Upper lobe of right lung (tissue), 1 donor: ENCODE data around the gene PHLDB3. TPM values are rescaled to one million over a fixed set of nuclear protein-coding genes. Genes with fewer than 3 reads are reported as not detected.
"Not testable (repeated sequence)": the region's sequence is repeated elsewhere in the genome, so short reads cannot be mapped to it uniquely, and the experiment has no call there.

ENCODE experiments used
- ATAC-seq: fragments of 200-7000 bp; cut with Tn5 transposase; one replicate; pipeline ENCODE4 v1.9.1; 2020; ENCODE audit warnings: mild to moderate bottlenecking, moderate library complexity
- DNase-seq: peaks from one replicate; pipeline ENCODE4 v3.0.0-alpha.2; 2020
- H3K27ac ChIP-seq: fragments of 200-600 bp; one replicate; pipeline ENCODE4 v1.8.0; 2022
- H3K27me3 ChIP-seq: fragments of 200-600 bp; one replicate; pipeline ENCODE4 v1.8.0; 2022; ENCODE audit warnings: mild to moderate bottlenecking
- H3K36me3 ChIP-seq: fragments of 200-600 bp; one replicate; pipeline ENCODE4 v1.8.0; 2022
- H3K4me1 ChIP-seq: fragments of 200-600 bp; one replicate; pipeline ENCODE4 v1.8.0; 2022
- H3K4me3 ChIP-seq: fragments of 200-600 bp; one replicate; pipeline ENCODE4 v1.8.0; 2022; ENCODE audit warnings: mild to moderate bottlenecking
- H3K9me3 ChIP-seq: fragments of 200-600 bp; one replicate; pipeline ENCODE4 v1.8.0; 2022
- intact Hi-C: fragments of 100-400 bp; cut with DNase I; formaldehyde crosslinking; loops from one replicate; pipeline ENCODE4 v1.11.0; 2022
- total RNA-seq: library from RNA; stranded (reverse); fragmentation: NEBNext Ultra II Directional; extraction: Animal tissue kit (Norgen Biotek cat#: 25700); gene quantifications from one replicate; pipeline ENCODE4 v1.2.1, GENCODE V29; 2021
- TF ChIP-seq, protein P1 (sequence below): fragments of 200-600 bp; IDR thresholded peaks from one replicate; pipeline ENCODE4 v1.8.0; 2022; ENCODE audit warnings: antibody characterized with exemption
- donor health status: DM: no; HTN: yes; CAD: no; lungs with severe emphysema.

PHLDB3 gene
- total RNA-seq, 1 donor from 2014 or later: 9.1 TPM

DNA sequence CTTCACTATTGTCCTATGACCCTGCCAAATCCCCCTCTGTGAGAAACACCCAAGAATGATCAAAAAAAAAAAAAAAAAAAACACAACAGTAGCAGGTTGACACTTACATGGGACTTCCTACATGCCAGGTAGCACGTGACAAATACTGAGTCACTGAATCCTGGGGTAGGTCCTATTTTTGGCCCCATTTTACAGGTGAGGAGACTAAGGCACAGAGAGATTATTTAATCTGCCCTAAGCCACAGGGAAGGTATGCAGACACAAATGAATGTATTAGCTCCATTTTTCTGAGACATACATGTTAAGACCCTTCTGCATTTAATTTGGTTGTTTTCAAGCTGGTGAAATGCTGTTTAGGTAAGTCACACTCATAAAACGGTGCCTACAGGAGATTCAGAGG, 44.2 kb upstream of the PHLDB3 start:
- ATAC-seq: no peak
- TF ChIP-seq, protein P1, sequence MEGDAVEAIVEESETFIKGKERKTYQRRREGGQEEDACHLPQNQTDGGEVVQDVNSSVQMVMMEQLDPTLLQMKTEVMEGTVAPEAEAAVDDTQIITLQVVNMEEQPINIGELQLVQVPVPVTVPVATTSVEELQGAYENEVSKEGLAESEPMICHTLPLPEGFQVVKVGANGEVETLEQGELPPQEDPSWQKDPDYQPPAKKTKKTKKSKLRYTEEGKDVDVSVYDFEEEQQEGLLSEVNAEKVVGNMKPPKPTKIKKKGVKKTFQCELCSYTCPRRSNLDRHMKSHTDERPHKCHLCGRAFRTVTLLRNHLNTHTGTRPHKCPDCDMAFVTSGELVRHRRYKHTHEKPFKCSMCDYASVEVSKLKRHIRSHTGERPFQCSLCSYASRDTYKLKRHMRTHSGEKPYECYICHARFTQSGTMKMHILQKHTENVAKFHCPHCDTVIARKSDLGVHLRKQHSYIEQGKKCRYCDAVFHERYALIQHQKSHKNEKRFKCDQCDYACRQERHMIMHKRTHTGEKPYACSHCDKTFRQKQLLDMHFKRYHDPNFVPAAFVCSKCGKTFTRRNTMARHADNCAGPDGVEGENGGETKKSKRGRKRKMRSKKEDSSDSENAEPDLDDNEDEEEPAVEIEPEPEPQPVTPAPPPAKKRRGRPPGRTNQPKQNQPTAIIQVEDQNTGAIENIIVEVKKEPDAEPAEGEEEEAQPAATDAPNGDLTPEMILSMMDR: no peak

DNA sequence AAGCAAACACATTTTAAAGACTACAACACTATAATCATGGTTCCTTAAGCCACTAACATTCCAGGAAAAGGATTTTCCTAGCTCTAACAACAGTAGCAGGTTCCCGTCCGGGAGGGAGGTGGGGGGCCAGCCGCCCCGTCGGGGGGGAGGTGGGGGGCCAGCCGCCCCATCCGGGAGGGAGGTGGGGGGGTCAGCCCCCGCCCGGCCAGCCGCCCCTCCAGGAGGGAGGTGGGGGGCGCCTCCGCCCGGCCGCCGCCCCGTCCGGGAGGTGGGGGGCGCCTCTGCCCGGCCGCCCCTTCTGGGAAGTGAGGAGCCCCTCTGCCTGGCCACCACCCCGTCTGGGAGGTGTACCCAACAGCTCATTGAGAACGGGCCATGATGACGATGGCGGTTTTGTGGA, 43.4 kb upstream of the PHLDB3 start:
- intact Hi-C loops, DNase-seq, ATAC-seq, H3K27ac ChIP-seq, H3K4me1 ChIP-seq, H3K9me3 ChIP-seq, H3K4me3 ChIP-seq, H3K27me3 ChIP-seq: not testable (repeated sequence)
- H3K36me3 ChIP-seq: peaks cover 55% of the 10 kb centered on the region

More for the DNA sequence above, 44.2 kb upstream of the PHLDB3 start:
- DNase-seq: no peak
- no peaks in the 10 kb centered on the region for H3K27me3 ChIP-seq
- no peak overlapping the region for H3K27ac ChIP-seq
- peaks cover 51% of the 10 kb centered on the region for H3K36me3 ChIP-seq
- no peaks in the 10 kb centered on the region for H3K9me3 ChIP-seq
- intact Hi-C loops: no loop called here
- no peak overlapping the region for H3K4me3 ChIP-seq
- no peaks in the 10 kb centered on the region for H3K4me1 ChIP-seq

DNA sequence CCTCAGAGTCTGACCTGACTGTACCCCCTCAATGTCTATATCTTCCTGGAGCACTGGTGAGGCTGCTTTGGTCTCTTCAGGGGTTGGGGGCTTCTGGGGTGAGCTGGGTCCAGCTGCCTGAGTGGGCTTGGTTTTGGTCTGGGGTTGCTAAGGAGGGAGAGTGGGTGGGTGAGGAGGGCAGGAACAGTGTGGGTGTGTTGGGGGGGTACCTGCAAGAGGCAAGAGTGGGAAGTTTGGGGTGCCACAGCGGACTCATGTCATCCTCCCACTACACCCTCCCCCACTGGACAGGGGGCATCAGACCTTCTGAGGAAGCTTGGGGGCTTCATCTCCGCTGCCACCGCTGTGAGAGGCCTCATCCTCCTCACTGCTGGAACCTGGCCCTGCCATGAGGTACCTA, 42.0 kb upstream of the PHLDB3 start:
- no peak overlapping the region for H3K27ac ChIP-seq
- no peak for ATAC-seq
- no peaks in the 10 kb centered on the region for H3K4me1 ChIP-seq
- TF ChIP-seq, protein P1: no peak
- no peaks in the 10 kb centered on the region for H3K9me3 ChIP-seq
- intact Hi-C loops: no loop called here
- H3K36me3 ChIP-seq: peaks cover 61% of the 10 kb centered on the region
- no peaks in the 10 kb centered on the region for H3K27me3 ChIP-seq
- no peak for DNase-seq
- H3K4me3 ChIP-seq: no peak overlapping the region

DNA sequence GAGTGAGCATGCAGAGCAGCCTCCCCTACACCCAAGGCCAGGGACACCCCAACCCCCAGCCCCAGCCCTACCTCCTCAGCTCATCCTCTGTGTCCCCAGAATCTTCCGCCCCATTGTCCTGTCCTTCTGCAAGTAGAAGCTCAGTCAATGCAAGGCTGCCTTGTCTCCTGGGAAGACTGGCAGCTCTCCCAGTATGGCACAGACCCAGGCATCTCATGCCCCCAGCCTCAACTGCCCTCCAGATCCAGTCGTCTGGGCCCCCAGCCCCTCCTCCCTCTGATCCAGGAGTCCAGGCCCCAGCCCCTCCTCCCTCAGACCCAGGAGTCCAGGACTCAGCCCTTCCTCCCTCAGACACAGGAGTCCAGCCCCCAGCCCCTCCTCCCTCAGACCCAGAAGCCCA, 41.4 kb upstream of the PHLDB3 start:
- Histone ChIP-seq H3K9me3 (no peaks in the 10 kb centered on the region), H3K36me3 (peaks cover 61% of the 10 kb centered on the region), H3K4me1 (no peaks in the 10 kb centered on the region), H3K27ac (no peak overlapping the region), H3K4me3 (no peak overlapping the region), H3K27me3 (no peaks in the 10 kb centered on the region)
- no peak for DNase-seq
- TF ChIP-seq, protein P1: no peak
- intact Hi-C loops: no loop called here
- no peak for ATAC-seq

DNA sequence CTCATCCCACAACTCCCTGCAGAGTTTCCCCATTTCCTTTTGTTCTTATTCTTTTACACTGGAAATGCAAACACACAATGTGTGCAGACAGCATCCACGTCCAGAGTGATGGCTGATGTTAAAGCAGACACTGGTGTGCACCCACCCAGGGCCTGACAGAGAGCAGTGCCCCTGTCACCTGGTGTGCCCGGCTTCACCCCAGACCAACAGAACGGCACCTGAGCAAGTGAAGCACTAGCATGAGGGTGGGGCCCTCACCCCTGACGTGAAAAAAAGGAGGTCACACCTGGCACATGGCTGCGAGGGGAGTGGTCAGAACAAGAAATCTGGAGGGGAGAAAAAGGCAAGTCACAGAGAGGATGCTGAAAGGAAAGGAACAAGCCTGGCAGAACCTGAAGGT, 40.7 kb upstream of the PHLDB3 start:
- TF ChIP-seq, protein P1: no peak
- Histone ChIP-seq H3K36me3 (peaks cover 59% of the 10 kb centered on the region), H3K4me3 (no peak overlapping the region), H3K4me1 (no peaks in the 10 kb centered on the region), H3K9me3 (no peaks in the 10 kb centered on the region), H3K27me3 (no peaks in the 10 kb centered on the region), H3K27ac (no peak overlapping the region)
- ATAC-seq (no peak), DNase-seq (no peak)
- intact Hi-C loops: no loop called here

DNA sequence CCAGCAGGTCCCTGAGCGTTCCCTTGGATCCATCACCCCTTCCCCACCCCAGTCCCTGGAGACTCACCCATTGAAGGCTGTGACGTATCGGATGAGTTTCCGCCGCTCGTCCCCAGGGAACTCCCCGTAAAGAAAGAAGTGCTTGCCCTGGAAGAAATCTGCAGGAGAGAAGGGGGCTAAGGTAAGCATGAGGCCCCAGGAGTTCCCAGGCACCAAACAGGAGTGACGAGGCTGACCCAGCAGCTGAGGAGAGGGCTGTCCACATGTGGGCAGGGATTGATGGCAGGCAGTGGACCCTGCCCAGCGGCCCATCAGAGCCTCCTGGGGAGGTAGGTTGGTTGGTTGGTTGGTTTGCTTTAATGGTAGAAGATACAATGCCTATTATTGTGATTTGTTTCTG, 39.5 kb upstream of the PHLDB3 start:
- Histone ChIP-seq H3K9me3 (no peaks in the 10 kb centered on the region), H3K4me1 (no peaks in the 10 kb centered on the region), H3K27me3 (no peaks in the 10 kb centered on the region), H3K27ac (no peak overlapping the region), H3K4me3 (no peak overlapping the region), H3K36me3 (peaks cover 57% of the 10 kb centered on the region)
- ATAC-seq (no peak), DNase-seq (no peak)
- intact Hi-C loops: no loop called here
- TF ChIP-seq, protein P1: no peak
